Renal cortex interstitium (tissue), 11 donors: Measurements from ENCODE around the gene SDE2. TPM values are rescaled to one million over a fixed set of nuclear protein-coding genes. Genes with fewer than 3 reads are reported as not detected.
"Not testable (repeated sequence)": the region's sequence is repeated elsewhere in the genome, so short reads cannot be mapped to it uniquely, and the experiment has no call there.

Experiments
- DNase-seq, 11 donors: peaks; one replicate each; pipeline ENCODE4 v3.0.0-alpha.2; 2013; ENCODE audit warnings: low read depth in 9 of 11, low spot score in 4 of 11; ENCODE audit errors: extremely low read depth in 1 of 11
- polyA plus RNA-seq, 3 donors: library from polyadenylated mRNA; unstranded; fragments of 120-200 nt; gene quantifications; one replicate each; pipeline ENCODE4 v1.2.1, GENCODE V29; 2013; ENCODE audit not compliant: insufficient read length in 3 of 3

SDE2 gene
- polyA plus RNA-seq, 3 donors, result 19.9 to 23.8 (median 21.7) TPM

DNA sequence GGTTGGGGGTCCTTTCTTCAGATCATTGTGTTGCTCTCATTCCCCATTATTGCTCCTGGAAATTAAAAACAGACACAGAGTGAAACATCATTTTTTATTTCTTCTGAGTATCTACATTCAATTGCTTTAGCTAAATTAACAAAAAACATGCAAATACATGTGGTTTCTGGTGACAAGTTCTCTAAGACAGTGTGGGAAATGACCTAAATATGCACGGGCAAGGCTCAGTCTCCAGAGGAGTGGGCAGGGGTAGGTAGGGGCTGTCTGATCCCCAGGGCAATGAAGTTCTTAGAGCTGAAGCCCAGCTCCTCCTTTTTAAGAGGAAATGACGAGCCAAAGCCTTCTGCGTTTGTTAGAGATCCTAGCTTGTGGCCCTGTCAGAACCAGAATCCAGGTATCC is 62.6 kb downstream of the SDE2 start:
- DNase-seq, result no peak

DNA sequence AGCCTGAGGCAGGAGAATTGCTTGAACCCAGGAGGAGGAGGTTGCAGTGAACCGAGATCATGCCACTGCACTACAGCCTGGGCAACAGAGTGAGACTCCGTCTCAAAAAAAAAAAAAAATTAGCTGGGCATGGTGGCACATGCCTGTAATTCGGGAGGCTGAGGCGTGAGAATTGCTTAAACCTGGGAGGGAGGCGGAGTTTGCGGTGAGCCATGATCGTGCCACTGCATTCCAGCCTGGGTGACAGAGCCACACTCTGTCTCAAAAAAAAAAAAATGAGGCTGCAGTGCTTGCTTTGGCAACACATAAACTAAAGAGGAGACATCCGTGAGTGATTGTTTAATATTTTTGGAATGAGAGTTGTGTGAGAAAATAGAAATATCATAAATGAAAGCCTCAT is 63.1 kb downstream of the SDE2 start:
- not testable (repeated sequence) for DNase-seq

DNA sequence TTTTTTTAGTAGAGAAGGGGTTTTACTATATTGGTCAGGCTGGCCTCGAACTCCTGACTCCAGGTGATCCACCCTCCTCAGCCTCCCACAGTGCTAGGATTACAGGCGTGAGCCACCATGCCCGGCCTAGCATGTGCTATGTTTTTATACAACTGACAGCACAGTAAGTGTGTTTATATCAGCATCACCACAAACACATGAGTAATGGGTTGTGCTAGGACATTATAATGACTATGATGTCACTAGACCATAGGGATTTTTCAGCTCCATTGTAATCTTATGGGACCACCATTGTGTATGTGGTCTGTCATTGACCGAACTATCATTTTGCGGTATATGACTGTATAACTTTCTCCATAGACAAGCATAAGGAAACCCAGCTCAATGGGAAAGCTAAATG is 64.4 kb downstream of the SDE2 start:
- DNase-seq, result no peak

DNA sequence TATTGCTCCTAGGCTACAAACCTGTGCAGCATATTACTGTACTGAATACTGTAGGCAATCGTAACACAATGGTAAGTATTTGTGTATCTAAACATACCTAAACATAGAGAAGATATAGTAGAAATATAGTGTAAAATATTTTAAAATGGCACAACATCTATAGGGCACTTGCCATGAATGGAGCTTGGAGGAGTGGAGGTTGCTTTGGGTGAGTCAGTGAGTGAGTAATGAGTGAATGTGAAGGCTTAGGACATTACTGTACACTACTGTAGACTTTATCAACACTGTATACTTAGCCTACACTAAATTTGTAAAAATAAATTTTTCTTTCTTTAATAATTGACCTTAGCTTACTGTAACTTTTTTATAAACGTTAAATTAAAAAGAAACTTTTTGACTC is 66.1 kb downstream of the SDE2 start:
- DNase-seq, result no peak

Other genes with a start within 250 kb of the SDE2 start
- gene SRP9, start 221.5 kb downstream of the SDE2 start, polyA plus RNA-seq, result 100 to 1,000 TPM; 397 to 497 (median 435) TPM
- gene EPHX1, start 189.2 kb downstream of the SDE2 start, polyA plus RNA-seq, result 10 to 100 TPM; 52.0 to 60.3 (median 58.9) TPM
- 10 to 100 TPM; 47.2 to 94.4 (median 48.6) TPM for gene TMEM63A, start 117.0 kb downstream of the SDE2 start, polyA plus RNA-seq
- gene LEFTY1, start 110.2 kb downstream of the SDE2 start, polyA plus RNA-seq, result 1 to 10 TPM; 4.2 to 5.5 (median 4.8) TPM
- 10 to 100 TPM; 50.0 to 59.1 (median 57.3) TPM for gene PYCR2, start 75.1 kb downstream of the SDE2 start, polyA plus RNA-seq
- 1 to 10 TPM in 1 of 3 donors, under 1 TPM in 2; 0.82 to 1.5 (median 0.89) TPM for gene LEFTY2, start 58.1 kb downstream of the SDE2 start, polyA plus RNA-seq
- gene H3-3A, start 63.4 kb upstream of the SDE2 start, polyA plus RNA-seq, result 1,000 to 10,000 TPM; 1,156 to 1,461 (median 1,232) TPM
- gene ACBD3, start 187.4 kb upstream of the SDE2 start, polyA plus RNA-seq, result 10 to 100 TPM; 52.2 to 64.7 (median 54.5) TPM
- under 1 TPM; 0.26 to 0.30 (median 0.30) TPM for gene MIXL1, start 224.3 kb upstream of the SDE2 start, polyA plus RNA-seq